Stimulated activated effector memory CD8-positive, alpha-beta T cell treated with anti-CD3 and anti-CD28 coated beads, Interleukin-12 subunit alpha, Interleukin-12 subunit beta, amount 100 ng/mL, for 72 hours (primary cell): Measurements from ENCODE around the gene KCTD1.

Experiments
- ATAC-seq: fragments of 150-1000 bp; cut with Tn5 transposase; 2 replicates; pipeline ENCODE4 v1.10.0; 2021
- DNase-seq, 2 donors: peaks; one replicate each; pipeline ENCODE4 v3.0.0; 2021 to 2022; ENCODE audit warnings: low spot score in 2 of 2
- H3K27ac Mint-ChIP-seq: one replicate; pipeline ENCODE4 v1.8.0; 2022; ENCODE audit warnings: mild to moderate bottlenecking, mixed read lengths
- H3K36me3 Mint-ChIP-seq: one replicate; pipeline ENCODE4 v1.8.0; 2022; ENCODE audit warnings: mild to moderate bottlenecking, mixed read lengths
- H3K4me1 Mint-ChIP-seq: one replicate; pipeline ENCODE4 v1.8.0; 2022; ENCODE audit warnings: mixed read lengths
- H3K4me3 Mint-ChIP-seq: one replicate; pipeline ENCODE4 v1.8.0; 2022; ENCODE audit warnings: mild to moderate bottlenecking, mixed read lengths
- H3K9me3 Mint-ChIP-seq: one replicate; pipeline ENCODE4 v1.8.0; 2022; ENCODE audit warnings: mixed read lengths

Gene KCTD1

GRCh38 chr18:26465431-26465830 lies 82.9 kb downstream of the KCTD1 start:
- H3K27ac Mint-ChIP-seq = no peak overlapping the region
- no peak overlapping the region for H3K4me3 Mint-ChIP-seq
- no peaks in the 10 kb centered on the region for H3K9me3 Mint-ChIP-seq
- H3K36me3 Mint-ChIP-seq = no peaks in the 10 kb centered on the region
- DNase-seq = no peak
- no peaks in the 10 kb centered on the region for H3K4me1 Mint-ChIP-seq
- no peak for ATAC-seq

DNA sequence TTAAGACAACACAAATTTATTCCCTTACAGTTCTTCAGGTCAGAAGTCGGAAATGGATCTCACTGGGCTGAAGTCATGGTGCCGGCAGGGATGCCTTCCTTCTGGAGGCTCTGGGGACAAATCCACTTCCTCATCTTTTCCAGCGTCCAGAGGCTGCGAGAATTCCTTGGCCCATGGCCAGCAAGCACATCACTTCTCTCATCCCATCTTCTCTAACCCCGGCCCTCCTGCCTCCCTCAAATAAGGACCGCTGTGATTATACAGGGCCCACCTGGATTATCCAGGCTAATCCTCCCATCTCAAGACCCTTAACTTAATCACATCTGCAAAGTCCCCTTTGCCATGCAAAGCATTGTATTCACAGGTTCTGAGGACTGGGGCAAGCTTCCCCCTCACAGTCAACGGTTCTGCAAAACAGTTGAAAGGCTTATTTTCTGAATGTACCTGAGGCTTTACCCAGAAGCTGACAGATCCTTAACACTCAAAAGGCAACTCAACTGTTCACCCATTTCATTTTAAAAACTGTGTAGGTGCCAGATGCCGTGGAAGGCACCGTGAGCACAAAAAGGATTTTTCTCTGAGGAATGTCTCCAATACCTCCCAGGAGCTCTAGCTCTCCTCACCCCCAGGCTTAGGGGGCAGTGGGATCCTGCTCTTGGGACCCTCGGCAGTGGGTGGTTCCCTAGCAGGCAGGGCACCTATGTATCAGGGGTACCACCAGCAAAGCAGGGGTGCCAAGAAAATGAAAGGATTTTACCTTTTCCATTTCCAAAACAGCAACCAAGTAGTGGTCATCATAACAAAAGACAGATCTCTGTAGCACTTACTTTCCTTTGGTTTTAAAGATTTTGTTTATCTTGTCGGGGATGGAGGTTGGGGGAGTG lies 84.0 kb downstream of the KCTD1 start:
- H3K9me3 Mint-ChIP-seq = no peaks in the 10 kb centered on the region

GRCh38 chr18:26462355-26462754 lies 86.0 kb downstream of the KCTD1 start:
- ATAC-seq = no peak
- no peak overlapping the region for H3K4me3 Mint-ChIP-seq

More for the DNA sequence above, 84.0 kb downstream of the KCTD1 start:
- no peak for DNase-seq
- Mint-ChIP-seq H3K4me1 (no peaks in the 10 kb centered on the region), H3K36me3 (no peaks in the 10 kb centered on the region), H3K4me3 (no peak overlapping the region), H3K27ac (no peak overlapping the region)
- ATAC-seq = no peak

DNA sequence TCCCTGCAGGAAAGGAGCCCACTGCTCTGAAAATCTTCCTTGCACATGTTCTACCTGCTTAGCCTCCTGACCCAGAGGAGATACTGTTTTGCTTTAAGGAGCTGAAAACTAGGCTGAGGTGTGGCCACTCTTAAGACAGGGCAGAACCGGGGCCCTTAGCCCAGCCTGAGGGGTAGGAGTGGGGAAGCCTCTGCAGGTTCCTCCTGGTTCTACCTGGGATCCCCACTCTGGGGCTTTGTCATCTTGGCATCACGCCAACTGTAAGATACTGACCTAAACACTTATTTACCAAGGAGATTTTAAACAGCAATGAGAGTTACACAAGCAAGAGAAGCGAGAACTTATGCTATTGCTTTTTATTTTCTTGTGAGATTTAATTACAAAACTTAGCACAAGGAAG lies 86.9 kb downstream of the KCTD1 start:
- Mint-ChIP-seq H3K9me3 (no peaks in the 10 kb centered on the region), H3K27ac (no peak overlapping the region), H3K4me3 (no peak overlapping the region), H3K36me3 (no peaks in the 10 kb centered on the region), H3K4me1 (peaks cover 12% of the 10 kb centered on the region)
- no peak for ATAC-seq
- DNase-seq = no peak

More at GRCh38 chr18:26462355-26462754, 86.0 kb downstream of the KCTD1 start:
- H3K36me3 Mint-ChIP-seq = no peaks in the 10 kb centered on the region
- no peak overlapping the region for H3K27ac Mint-ChIP-seq
- no peaks in the 10 kb centered on the region for H3K9me3 Mint-ChIP-seq
- H3K4me1 Mint-ChIP-seq = peaks cover 12% of the 10 kb centered on the region
- DNase-seq = no peak

- H3K9me3 Mint-ChIP-seq = no peaks in the 10 kb centered on the region
- DNase-seq = no peak
- H3K27ac Mint-ChIP-seq = no peak overlapping the region
- H3K4me3 Mint-ChIP-seq = no peak overlapping the region
- H3K4me1 Mint-ChIP-seq = peaks cover 12% of the 10 kb centered on the region
- ATAC-seq = no peak
- no peaks in the 10 kb centered on the region for H3K36me3 Mint-ChIP-seq
Measured at GRCh38 chr18:26460449-26461091, 87.8 kb downstream of the KCTD1 start.

- no peak overlapping the region for H3K27ac Mint-ChIP-seq
- DNase-seq = no peak
Measured at GRCh38 chr18:26459884-26460283, 88.5 kb downstream of the KCTD1 start.

GRCh38 chr18:26459340-26459739 lies 89.0 kb downstream of the KCTD1 start:
- no peaks in the 10 kb centered on the region for H3K9me3 Mint-ChIP-seq
- no peak for DNase-seq
- peak overlapping the region; percentile 67 for H3K27ac Mint-ChIP-seq
- H3K4me1 Mint-ChIP-seq = peaks cover 12% of the 10 kb centered on the region
- H3K36me3 Mint-ChIP-seq = no peaks in the 10 kb centered on the region
- H3K4me3 Mint-ChIP-seq = no peak overlapping the region
- ATAC-seq = no peak

More at GRCh38 chr18:26459884-26460283, 88.5 kb downstream of the KCTD1 start:
- Mint-ChIP-seq H3K4me3 (no peak overlapping the region), H3K4me1 (peaks cover 12% of the 10 kb centered on the region), H3K36me3 (no peaks in the 10 kb centered on the region), H3K9me3 (no peaks in the 10 kb centered on the region)
- no peak for ATAC-seq

- Mint-ChIP-seq H3K9me3 (no peaks in the 10 kb centered on the region), H3K36me3 (no peaks in the 10 kb centered on the region), H3K4me1 (peaks cover 12% of the 10 kb centered on the region), H3K27ac (peak overlapping the region; percentile 67), H3K4me3 (no peak overlapping the region)
- DNase-seq (no peak), ATAC-seq (peak; percentile 89)
Measured at GRCh38 chr18:26458526-26459232, 89.7 kb downstream of the KCTD1 start.

DNA sequence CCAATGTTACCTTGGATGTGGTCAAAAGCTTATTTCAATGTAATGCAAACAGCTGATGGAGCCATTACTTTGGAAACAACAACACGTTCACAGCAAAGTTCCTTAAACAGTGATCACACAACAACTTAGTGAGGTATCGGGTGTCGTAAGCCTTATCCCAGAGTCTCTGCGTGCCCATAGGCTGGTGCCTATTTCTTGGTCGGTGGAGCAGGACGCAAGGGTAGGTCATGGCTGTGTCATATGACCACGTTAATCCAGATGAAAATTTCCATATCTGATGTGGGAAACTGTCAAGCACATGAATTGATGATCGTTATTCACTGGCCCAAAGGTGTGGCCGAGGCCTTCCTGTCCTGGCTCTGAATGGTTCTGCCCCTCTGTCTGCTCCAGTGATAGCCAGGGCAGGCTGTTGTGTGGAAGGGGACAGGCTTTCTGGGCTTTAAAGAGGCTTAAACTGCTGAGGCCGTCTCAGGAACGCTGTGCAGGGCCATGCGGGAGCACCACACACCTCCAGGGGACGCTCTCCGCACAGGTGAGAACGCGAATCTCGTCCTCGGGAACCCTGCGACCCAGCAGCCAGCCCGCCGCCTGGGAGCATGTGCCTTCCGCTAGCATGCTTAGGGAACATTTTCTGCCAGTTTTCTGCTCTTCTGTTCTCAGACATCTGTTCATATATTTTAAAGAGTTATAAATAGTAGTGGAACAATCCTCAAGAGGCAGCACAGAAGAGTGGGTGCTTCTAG lies 90.6 kb downstream of the KCTD1 start:
- Mint-ChIP-seq H3K36me3 (no peaks in the 10 kb centered on the region), H3K4me3 (no peak overlapping the region), H3K4me1 (peaks cover 12% of the 10 kb centered on the region), H3K9me3 (no peaks in the 10 kb centered on the region), H3K27ac (no peak overlapping the region)
- no peak for DNase-seq
- ATAC-seq = no peak

- no peak overlapping the region for H3K4me3 Mint-ChIP-seq
Measured at GRCh38 chr18:26457195-26457594, 91.2 kb downstream of the KCTD1 start.

GRCh38 chr18:26456070-26456491 lies 92.3 kb downstream of the KCTD1 start:
- Mint-ChIP-seq H3K4me1 (peaks cover 12% of the 10 kb centered on the region), H3K4me3 (no peak overlapping the region), H3K27ac (no peak overlapping the region), H3K36me3 (no peaks in the 10 kb centered on the region), H3K9me3 (no peaks in the 10 kb centered on the region)
- DNase-seq (no peak), ATAC-seq (no peak)

More at GRCh38 chr18:26457195-26457594, 91.2 kb downstream of the KCTD1 start:
- DNase-seq = no peak
- Mint-ChIP-seq H3K4me1 (peaks cover 12% of the 10 kb centered on the region), H3K9me3 (no peaks in the 10 kb centered on the region), H3K36me3 (no peaks in the 10 kb centered on the region), H3K27ac (no peak overlapping the region)
- ATAC-seq = no peak

GRCh38 chr18:26455639-26456038 lies 92.7 kb downstream of the KCTD1 start:
- DNase-seq (no peak), ATAC-seq (no peak)
- Mint-ChIP-seq H3K36me3 (no peaks in the 10 kb centered on the region), H3K4me3 (no peak overlapping the region), H3K4me1 (peaks cover 12% of the 10 kb centered on the region), H3K27ac (no peak overlapping the region), H3K9me3 (no peaks in the 10 kb centered on the region)

DNA sequence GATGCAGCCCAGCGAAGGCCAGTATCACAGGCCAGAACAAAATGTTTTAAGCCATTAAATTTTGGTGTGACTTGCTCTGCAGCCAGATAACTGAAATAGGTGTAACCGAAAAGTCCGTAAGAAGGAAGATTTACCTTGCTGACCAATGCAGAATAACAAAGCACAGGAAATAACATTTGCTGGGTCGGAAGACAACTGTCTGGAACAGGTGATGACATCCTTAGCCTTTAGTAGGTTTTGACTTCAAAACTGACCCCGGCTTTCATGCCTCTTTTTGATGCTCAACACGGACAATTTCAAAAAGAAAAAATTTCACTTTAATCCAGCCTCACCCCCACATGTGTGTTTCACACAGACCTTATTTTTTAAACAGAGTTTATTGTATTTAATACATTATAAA lies 93.7 kb downstream of the KCTD1 start:
- Mint-ChIP-seq H3K27ac (no peak overlapping the region), H3K36me3 (no peaks in the 10 kb centered on the region), H3K9me3 (no peaks in the 10 kb centered on the region), H3K4me3 (no peak overlapping the region), H3K4me1 (peaks cover 12% of the 10 kb centered on the region)
- no peak for DNase-seq
- ATAC-seq = no peak

DNA sequence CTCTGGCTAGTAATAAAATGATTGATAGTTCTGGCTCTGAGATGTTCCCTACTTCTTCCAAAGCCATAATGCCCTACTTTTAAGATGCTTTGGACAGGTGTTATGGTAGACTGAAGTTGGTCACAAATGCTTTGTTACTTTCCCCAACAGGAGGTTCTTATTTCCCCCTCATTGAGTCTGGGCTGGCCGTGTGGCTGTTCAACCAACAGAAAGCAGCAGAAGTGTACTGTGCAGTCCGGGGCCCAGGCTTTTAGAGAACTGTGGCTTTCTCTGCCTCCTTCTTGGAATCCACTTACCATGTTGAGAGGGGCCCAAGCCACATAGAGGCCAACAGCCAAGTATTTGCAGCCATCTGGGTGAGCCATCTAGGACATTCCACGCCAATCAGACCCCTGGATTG lies 94.2 kb downstream of the KCTD1 start:
- peaks cover 12% of the 10 kb centered on the region for H3K4me1 Mint-ChIP-seq
- DNase-seq = no peak
- H3K9me3 Mint-ChIP-seq = no peaks in the 10 kb centered on the region
- ATAC-seq = no peak
- no peak overlapping the region for H3K4me3 Mint-ChIP-seq
- H3K36me3 Mint-ChIP-seq = no peaks in the 10 kb centered on the region
- no peak overlapping the region for H3K27ac Mint-ChIP-seq

- peaks cover 4% of the 10 kb centered on the region for H3K4me1 Mint-ChIP-seq
- H3K4me3 Mint-ChIP-seq = no peak overlapping the region
- H3K36me3 Mint-ChIP-seq = no peaks in the 10 kb centered on the region
- H3K9me3 Mint-ChIP-seq = no peaks in the 10 kb centered on the region
- ATAC-seq = no peak
- DNase-seq = no peak
- no peak overlapping the region for H3K27ac Mint-ChIP-seq
Measured at GRCh38 chr18:26453386-26453901, 94.9 kb downstream of the KCTD1 start.
